Measurements from ENCODE around the gene BAD. TPM values are rescaled to one million over a fixed set of nuclear protein-coding genes. Genes with fewer than 3 reads are reported as not detected.
"Not testable (repeated sequence)": the region's sequence is repeated elsewhere in the genome, so short reads cannot be mapped to it uniquely, and the experiment has no call there.

BAD gene
- total and polyA plus RNA-seq, 4 experiments from 2014 or later = 23.1 to 70.1 (median 37.2) TPM

DNA sequence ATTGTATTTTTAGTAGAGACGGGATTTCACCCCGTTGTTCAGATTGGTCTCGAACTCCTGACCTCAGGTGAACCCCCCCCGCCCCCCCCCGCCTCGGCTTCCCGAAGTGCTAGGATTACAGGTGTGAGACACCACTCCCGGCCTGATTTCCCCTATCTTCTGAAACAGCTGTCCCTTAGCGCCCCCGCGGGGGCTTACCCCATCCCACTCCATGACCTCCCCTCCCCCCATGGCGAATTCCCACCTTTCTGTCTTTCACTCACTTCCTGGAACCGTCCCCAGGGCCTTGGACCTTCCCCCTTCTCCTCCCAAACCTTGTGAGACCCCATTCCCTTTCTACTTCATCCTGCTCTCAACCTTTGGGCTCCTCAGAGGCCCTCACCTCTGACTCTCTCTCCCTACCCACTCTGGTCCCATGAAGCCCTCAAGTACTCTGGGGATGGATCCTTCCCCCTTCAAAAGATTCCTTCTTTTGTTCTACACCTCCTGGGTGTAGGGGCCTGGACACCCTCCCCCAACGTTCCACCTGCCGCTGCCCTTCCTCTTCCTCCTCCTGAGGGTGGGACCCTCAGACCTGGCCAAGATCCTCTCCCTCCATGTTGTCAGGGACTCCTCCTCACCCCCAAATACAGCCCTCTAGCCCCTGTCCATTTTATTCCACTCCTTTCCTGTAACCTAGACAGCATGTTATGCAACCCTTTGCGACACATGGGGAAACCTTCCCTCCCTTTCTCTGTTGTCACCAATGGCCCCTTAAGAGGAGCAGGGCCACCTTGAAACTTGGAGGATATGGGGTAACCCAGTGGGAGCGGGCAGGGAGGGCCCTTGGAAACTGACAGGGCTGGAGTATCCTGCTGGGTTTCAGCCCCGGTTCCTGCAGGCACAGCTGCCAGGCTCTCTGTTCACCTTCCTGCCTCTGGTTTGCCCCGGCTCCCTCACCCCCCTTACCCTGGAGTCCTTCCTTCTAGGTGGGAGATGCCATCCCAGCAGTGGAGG is 34.6 kb upstream of the BAD start:
- Histone ChIP-seq H3K4me3 (ENCODE audit: low read length in 2 of 2) (peak overlapping the region in 1 of 2 donors; percentile 72), H3K9me3 (ENCODE audit: control insufficient read depth in 1 of 2, low read length in 2 of 2) (no peaks in the 10 kb centered on the region), H3K27me3 (ENCODE audit: insufficient read depth, low read length) (no peaks in the 10 kb centered on the region), H3K27ac (ENCODE audit: low read depth, low read length) (peak overlapping the region; percentile 96), H3K36me3 (ENCODE audit: insufficient read depth, low read length) (peaks cover 12% of the 10 kb centered on the region), H3K4me1 (ENCODE audit: insufficient read depth, low read length) (peaks cover 26% of the 10 kb centered on the region)
- POLR2A ChIA-PET (ENCODE audit: partially characterized antibody) = interaction anchor here (1.3 to 4.8 kb wide), 10 partner anchors 15 to 492 kb away, joined by 3 to 153 read pairs (median 18); partner anchors contain the start of genes CATSPERZ, CCDC88B, ESRRA and FKBP2
- Mint-ChIP-seq H3K4me3 (peak overlapping the region; percentile 95 to 99 (median 96)), H3K27ac (peak overlapping the region; percentile 97 to 100 (median 100)), H3K36me3 (peaks cover 12 to 35% of the 10 kb centered on the region in 2 donors), H3K27me3 (no peaks in the 10 kb centered on the region), H3K4me1 (peaks cover 16 to 41% (median 27%) of the 10 kb centered on the region in 4 donors), H3K9me3 (peaks cover 0 to 2% (median 0%) of the 10 kb centered on the region in 8 donors)
- CTCF ChIA-PET (ENCODE audit: partially characterized antibody) = interaction anchor here (1.1 to 3.8 kb wide), 11 partner anchors 8 to 334 kb away, joined by 5 to 54 read pairs (median 10); partner anchors contain the start of genes CCDC88B, ESRRA, FERMT3 and RPS6KA4
- no peak for DNase-seq
- intact Hi-C loops (cut with micrococcal nuclease) = loop anchor here (1.0 to 5.0 kb wide), 2 partner anchors 12 to 38 kb away; partner anchors contain the start of gene RPS6KA4

DNA sequence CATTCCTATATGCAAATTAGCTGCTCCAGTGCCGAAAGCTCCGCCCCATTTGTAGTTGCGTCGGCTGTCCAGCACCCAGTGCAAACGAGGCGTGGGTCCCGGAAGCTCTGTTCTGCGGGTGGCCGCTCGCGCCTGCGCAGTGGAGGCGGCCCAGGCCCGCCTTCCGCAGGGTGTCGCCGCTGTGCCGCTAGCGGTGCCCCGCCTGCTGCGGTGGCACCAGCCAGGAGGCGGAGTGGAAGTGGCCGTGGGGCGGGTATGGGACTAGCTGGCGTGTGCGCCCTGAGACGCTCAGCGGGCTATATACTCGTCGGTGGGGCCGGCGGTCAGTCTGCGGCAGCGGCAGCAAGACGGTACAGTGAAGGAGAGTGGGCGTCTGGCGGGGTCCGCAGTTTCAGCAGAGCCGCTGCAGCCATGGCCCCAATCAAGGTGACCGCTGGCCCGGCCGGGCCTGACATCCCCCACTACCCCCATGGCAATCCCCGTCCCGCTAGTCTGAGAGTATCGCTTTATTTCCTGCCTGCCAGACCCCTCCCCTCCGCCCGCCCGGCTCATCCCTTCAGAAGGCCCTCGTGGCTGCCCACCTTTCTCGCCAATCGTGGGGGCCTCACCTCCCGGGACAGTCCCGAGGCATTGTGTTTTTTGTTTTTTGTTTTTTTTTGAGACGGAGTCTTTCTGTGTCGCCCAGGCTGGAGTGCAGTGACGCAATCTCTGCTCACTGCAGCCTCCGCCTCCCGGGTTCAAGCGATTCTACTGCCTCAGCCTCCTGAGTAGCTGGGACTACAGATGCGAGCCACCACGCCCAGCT is 33.7 kb upstream of the BAD start, which contains the start of gene PRDX5:
Gene PRDX5, plus strand, starts transcription at position 161 of the 805 bp plus-strand sequence. Its CDS starts 95 bp downstream, at position 256.
- Mint-ChIP-seq H3K4me3 (peak within 1 kb of the TSS; percentile 95 to 99 (median 96)), H3K36me3 (peaks cover 15 to 35% of the 10 kb centered on the region in 2 donors), H3K9me3 (peaks cover 0 to 2% (median 0%) of the 10 kb centered on the region in 8 donors), H3K4me1 (peaks cover 17 to 44% (median 29%) of the 10 kb centered on the region in 4 donors), H3K27me3 (no peaks in the 10 kb centered on the region), H3K27ac (peak within 1 kb of the TSS; percentile 97 to 100 (median 100))
- peaks cover 26% of the 10 kb centered on the region for H3K4me1 ChIP-seq (ENCODE audit: insufficient read depth, low read length)
- no peaks in the 10 kb centered on the region for H3K27me3 ChIP-seq (ENCODE audit: insufficient read depth, low read length)
- no peaks in the 10 kb centered on the region for H3K9me3 ChIP-seq (ENCODE audit: control insufficient read depth in 1 of 2, low read length in 2 of 2)
- peak within 1 kb of the TSS; percentile 68 to 72 for H3K4me3 ChIP-seq (ENCODE audit: low read length in 2 of 2)
- H3K27ac ChIP-seq (ENCODE audit: low read depth, low read length) = peak within 1 kb of the TSS; percentile 96
- ChIA-PET POLR2A (ENCODE audit: partially characterized antibody) (interaction anchor here (0.8 to 4.8 kb wide), 40 partner anchors 11 to 1761 kb away, joined by 3 to 153 read pairs (median 6); partner anchors contain the start of genes BAD, C11orf98, CATSPERZ and CCDC85B), CTCF (ENCODE audit: partially characterized antibody) (interaction anchor here (0.7 to 3.8 kb wide), 25 partner anchors 9 to 334 kb away, joined by 3 to 54 read pairs (median 5); partner anchors contain the start of genes CATSPERZ, CCDC88B, ESRRA and FERMT3)
- intact Hi-C loops (cut with micrococcal nuclease) = loop anchor here (1.0 to 5.0 kb wide), 7 partner anchors 13 to 335 kb away; partner anchors contain the start of genes CCDC88B, ESRRA, GPR137 and RPS6KA4
- H3K36me3 ChIP-seq (ENCODE audit: insufficient read depth, low read length) = peaks cover 12% of the 10 kb centered on the region
- DNase-seq = peak; percentile 96 to 98 (median 97)

DNA sequence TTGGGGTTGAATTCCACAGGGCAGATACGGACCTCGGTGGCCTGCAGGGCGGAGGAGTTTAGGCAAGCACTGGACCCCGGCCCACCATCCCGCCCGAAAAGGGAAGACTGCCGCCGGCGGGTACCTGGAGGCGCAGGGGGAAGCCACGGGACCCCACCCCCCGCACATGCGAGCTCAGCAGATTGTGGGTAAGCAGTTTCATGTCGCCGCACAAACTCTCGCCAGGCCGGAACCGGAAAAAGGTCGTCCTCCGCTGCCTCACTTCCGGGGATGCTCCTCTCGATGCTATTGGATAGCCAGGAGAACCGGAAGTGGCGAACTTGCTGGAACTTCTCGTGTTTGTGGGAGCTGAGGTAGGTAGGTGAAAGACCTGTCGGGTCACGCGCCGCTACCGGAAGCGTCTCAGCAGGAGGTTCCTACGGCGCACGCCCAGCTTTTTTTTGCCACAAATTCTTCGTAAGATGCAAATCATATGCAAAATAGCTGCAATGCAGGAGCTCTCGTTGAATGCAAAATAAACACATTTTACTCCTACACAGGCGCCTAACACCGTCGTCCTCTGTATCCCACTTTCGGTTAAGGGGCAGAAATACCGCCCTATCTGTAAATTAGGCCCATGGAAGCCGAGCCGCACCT is 33.0 kb upstream of the BAD start, which contains the start of gene TRMT112:
Gene TRMT112, minus strand, starts transcription at position 235 of the 636 bp plus-strand sequence. Its CDS starts 33 bp downstream, at position 202.
- peaks cover 23 to 51% (median 36%) of the 10 kb centered on the region in 4 donors for H3K4me1 Mint-ChIP-seq

DNA sequence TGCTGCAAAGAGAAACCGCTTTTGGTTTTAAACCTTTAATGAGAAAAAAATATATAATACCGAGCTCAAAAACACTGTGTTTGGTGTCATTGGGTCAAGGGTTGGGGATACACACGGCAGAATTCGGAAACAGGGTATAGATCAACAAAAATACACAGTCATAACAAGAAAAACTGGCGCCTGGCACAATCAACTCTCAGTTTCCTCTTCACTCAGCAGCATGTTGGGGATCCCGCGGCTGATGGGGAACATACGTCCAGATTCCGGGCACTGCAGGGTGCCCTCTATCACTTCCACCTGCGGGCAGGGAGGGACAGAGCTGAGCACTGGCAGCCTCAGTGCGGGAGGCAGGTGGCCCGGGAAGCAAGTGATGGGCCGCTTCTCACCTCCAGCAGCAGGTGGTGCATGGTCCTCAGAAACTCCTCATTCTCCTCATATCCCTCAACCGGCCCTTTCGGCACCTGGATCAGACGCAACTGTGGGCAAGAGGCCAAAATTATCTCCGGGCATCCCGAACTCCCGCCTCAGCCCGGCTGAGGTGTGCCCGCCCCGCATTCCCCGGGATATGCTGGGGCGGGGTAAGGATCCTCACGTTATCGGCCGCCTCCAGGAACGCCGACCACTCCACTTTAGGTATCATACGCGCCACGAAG is 32.3 kb upstream of the BAD start:
- Mint-ChIP-seq H3K4me1 (peaks cover 23 to 51% (median 36%) of the 10 kb centered on the region in 4 donors), H3K9me3 (peaks cover 0 to 2% (median 0%) of the 10 kb centered on the region in 8 donors), H3K27ac (peak overlapping the region; percentile 97 to 100 (median 100)), H3K4me3 (peak overlapping the region; percentile 95 to 99 (median 96)), H3K27me3 (no peaks in the 10 kb centered on the region), H3K36me3 (peaks cover 20 to 42% of the 10 kb centered on the region in 2 donors)
- intact Hi-C loops (cut with micrococcal nuclease) = loop anchor here (1.0 to 5.0 kb wide), 6 partner anchors 11 to 337 kb away; partner anchors contain the start of genes CCDC88B, ESRRA, GPR137 and RPS6KA4
- peaks cover 12% of the 10 kb centered on the region for H3K36me3 ChIP-seq (ENCODE audit: insufficient read depth, low read length)
- ChIA-PET CTCF (ENCODE audit: partially characterized antibody) (interaction anchor here (1.0 to 3.8 kb wide), 19 partner anchors 12 to 336 kb away, joined by 3 to 54 read pairs (median 6); partner anchors contain the start of genes CATSPERZ, CCDC88B, ESRRA and FERMT3), POLR2A (ENCODE audit: partially characterized antibody) (interaction anchor here (0.6 to 4.8 kb wide), 32 partner anchors 12 to 1760 kb away, joined by 3 to 153 read pairs (median 7); partner anchors contain the start of genes BAD, CATSPERZ, CCDC88B and DNAJC4)
- peak overlapping the region; percentile 68 to 72 for H3K4me3 ChIP-seq (ENCODE audit: low read length in 2 of 2)
- H3K27me3 ChIP-seq (ENCODE audit: insufficient read depth, low read length) = no peaks in the 10 kb centered on the region
- peak overlapping the region; percentile 96 for H3K27ac ChIP-seq (ENCODE audit: low read depth, low read length)
- no peaks in the 10 kb centered on the region for H3K9me3 ChIP-seq (ENCODE audit: control insufficient read depth in 1 of 2, low read length in 2 of 2)
- peak in 1 of 5 donors; percentile 65 for DNase-seq
- H3K4me1 ChIP-seq (ENCODE audit: insufficient read depth, low read length) = peaks cover 26% of the 10 kb centered on the region

More for the DNA sequence above, 33.0 kb upstream of the BAD start, which contains the start of gene TRMT112:
- peaks cover 20 to 41% of the 10 kb centered on the region in 2 donors for H3K36me3 Mint-ChIP-seq
- intact Hi-C loops (cut with micrococcal nuclease) = loop anchor here (1.0 to 5.0 kb wide), 6 partner anchors 12 to 336 kb away; partner anchors contain the start of genes CCDC88B, ESRRA, GPR137 and RPS6KA4
- peak; percentile 95 to 100 (median 99) for DNase-seq
- ChIA-PET CTCF (ENCODE audit: partially characterized antibody) (interaction anchor here (0.7 to 3.8 kb wide), 25 partner anchors 10 to 335 kb away, joined by 3 to 54 read pairs (median 5); partner anchors contain the start of genes CATSPERZ, CCDC88B, ESRRA and FERMT3), POLR2A (ENCODE audit: partially characterized antibody) (interaction anchor here (0.6 to 4.8 kb wide), 42 partner anchors 12 to 1760 kb away, joined by 3 to 153 read pairs (median 5); partner anchors contain the start of genes BAD, C11orf98, CATSPERZ and CCDC85B)
- H3K4me3 Mint-ChIP-seq = peak within 1 kb of the TSS; percentile 95 to 99 (median 96)
- peak within 1 kb of the TSS; percentile 68 to 72 for H3K4me3 ChIP-seq (ENCODE audit: low read length in 2 of 2)
- peaks cover 12% of the 10 kb centered on the region for H3K36me3 ChIP-seq (ENCODE audit: insufficient read depth, low read length)
- H3K9me3 Mint-ChIP-seq = peaks cover 0 to 2% (median 0%) of the 10 kb centered on the region in 8 donors
- H3K27ac Mint-ChIP-seq = peak within 1 kb of the TSS; percentile 97 to 100 (median 100)
- no peaks in the 10 kb centered on the region for H3K27me3 Mint-ChIP-seq
- H3K9me3 ChIP-seq (ENCODE audit: control insufficient read depth in 1 of 2, low read length in 2 of 2) = no peaks in the 10 kb centered on the region
- peaks cover 26% of the 10 kb centered on the region for H3K4me1 ChIP-seq (ENCODE audit: insufficient read depth, low read length)
- no peaks in the 10 kb centered on the region for H3K27me3 ChIP-seq (ENCODE audit: insufficient read depth, low read length)
- peak within 1 kb of the TSS; percentile 96 for H3K27ac ChIP-seq (ENCODE audit: low read depth, low read length)

DNA sequence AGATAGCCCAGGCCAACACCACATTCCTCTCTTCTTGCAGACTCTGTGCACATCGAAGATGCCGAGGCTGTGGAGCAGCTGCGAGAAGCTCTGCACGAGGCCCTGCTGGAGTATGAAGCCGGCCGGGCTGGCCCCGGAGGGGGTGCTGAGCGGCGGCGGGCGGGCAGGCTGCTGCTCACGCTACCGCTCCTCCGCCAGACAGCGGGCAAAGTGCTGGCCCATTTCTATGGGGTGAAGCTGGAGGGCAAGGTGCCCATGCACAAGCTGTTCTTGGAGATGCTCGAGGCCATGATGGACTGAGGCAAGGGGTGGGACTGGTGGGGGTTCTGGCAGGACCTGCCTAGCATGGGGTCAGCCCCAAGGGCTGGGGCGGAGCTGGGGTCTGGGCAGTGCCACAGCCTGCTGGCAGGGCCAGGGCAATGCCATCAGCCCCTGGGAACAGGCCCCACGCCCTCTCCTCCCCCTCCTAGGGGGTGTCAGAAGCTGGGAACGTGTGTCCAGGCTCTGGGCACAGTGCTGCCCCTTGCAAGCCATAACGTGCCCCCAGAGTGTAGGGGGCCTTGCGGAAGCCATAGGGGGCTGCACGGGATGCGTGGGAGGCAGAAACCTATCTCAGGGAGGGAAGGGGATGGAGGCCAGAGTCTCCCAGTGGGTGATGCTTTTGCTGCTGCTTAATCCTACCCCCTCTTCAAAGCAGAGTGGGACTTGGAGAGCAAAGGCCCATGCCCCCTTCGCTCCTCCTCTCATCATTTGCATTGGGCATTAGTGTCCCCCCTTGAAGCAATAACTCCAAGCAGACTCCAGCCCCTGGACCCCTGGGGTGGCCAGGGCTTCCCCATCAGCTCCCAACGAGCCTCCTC is 31.4 kb upstream of the BAD start:
- H3K4me1 ChIP-seq (ENCODE audit: insufficient read depth, low read length) = peaks cover 26% of the 10 kb centered on the region
- Mint-ChIP-seq H3K4me1 (peaks cover 20 to 54% (median 34%) of the 10 kb centered on the region in 4 donors), H3K27ac (peak overlapping the region; percentile 97 to 100 (median 100)), H3K36me3 (peaks cover 12 to 39% of the 10 kb centered on the region in 2 donors), H3K4me3 (peak overlapping the region; percentile 95 to 99 (median 96))
- H3K4me3 ChIP-seq (ENCODE audit: low read length in 2 of 2); H3K27me3 ChIP-seq (ENCODE audit: insufficient read depth, low read length); H3K9me3 ChIP-seq (ENCODE audit: control insufficient read depth in 1 of 2, low read length in 2 of 2); DNase-seq; H3K27me3 Mint-ChIP-seq; H3K9me3 Mint-ChIP-seq: not testable (repeated sequence)
- POLR2A ChIA-PET (ENCODE audit: partially characterized antibody) = interaction anchor here (1.2 to 4.8 kb wide), 10 partner anchors 12 to 463 kb away, joined by 3 to 153 read pairs (median 48); partner anchors contain the start of genes BAD, CATSPERZ, CCDC88B and ESRRA
- peak overlapping the region; percentile 96 for H3K27ac ChIP-seq (ENCODE audit: low read depth, low read length)
- intact Hi-C loops (cut with micrococcal nuclease) = loop anchor here (5.0 kb wide), 1 partner anchor 41 kb away; the partner anchor contains the start of gene RPS6KA4
- CTCF ChIA-PET (ENCODE audit: partially characterized antibody) = interaction anchor here (3.1 to 3.8 kb wide), 3 partner anchors 11 to 26 kb away, joined by 40 to 54 read pairs (median 49); partner anchors contain the start of genes CCDC88B and ESRRA
- peaks cover 12% of the 10 kb centered on the region for H3K36me3 ChIP-seq (ENCODE audit: insufficient read depth, low read length)

Measured in CD4-positive, alpha-beta memory T cell (primary cell).